Stimulated activated CD8-positive, alpha-beta memory T cell treated with anti-CD3 and anti-CD28 coated beads, Interleukin-7, amount 100 ng/mL, for 4 hours (primary cell): ENCODE results near the gene AFAP1.

Experiments
- DNase-seq, 2 donors: peaks; one replicate each; pipeline ENCODE4 v3.0.0-alpha.2; 2020; ENCODE audit warnings: low read depth in 2 of 2

Gene AFAP1

DNA sequence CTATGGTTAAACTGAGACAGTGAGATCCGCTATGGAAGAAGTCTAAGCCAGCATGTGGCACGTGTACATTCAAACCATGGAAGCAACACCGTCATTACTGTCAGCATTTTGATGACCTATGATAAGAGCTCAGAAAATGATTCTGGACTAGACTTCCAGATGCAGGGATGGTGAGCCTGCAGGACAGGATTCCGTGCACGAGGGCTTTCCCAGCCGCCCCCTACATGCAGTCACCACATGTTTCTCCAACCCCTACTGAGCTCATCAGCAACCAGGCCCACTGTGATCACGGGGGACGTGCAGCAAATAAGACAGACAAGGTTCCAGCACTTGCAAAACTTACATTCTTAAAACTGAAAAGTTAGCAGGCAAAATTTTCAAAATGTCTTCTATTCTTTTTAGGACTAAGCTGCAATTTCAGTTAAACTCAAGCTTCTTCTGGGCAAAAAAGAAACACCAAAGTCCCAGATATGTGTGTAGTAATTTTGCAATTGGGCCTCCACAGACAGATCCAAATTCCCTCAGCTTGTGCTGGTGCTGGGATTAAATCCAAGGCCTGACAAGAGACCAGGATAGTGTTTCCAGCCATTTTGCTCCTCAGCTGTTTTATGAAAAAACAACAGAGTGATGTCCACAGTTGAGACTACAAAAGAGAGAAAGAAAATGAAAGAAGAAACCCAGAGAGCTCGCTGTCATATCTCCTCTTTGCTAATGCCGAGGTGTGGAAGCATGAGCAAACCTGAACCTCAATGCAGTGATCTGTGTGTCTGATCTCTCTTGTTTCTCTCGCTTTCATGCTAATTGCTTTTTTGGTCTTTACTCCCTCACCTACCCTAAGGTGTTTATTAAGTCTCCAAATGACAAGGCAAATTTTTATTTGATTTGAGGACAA, 118.2 kb downstream of the AFAP1 start:
- DNase-seq = no peak

DNA sequence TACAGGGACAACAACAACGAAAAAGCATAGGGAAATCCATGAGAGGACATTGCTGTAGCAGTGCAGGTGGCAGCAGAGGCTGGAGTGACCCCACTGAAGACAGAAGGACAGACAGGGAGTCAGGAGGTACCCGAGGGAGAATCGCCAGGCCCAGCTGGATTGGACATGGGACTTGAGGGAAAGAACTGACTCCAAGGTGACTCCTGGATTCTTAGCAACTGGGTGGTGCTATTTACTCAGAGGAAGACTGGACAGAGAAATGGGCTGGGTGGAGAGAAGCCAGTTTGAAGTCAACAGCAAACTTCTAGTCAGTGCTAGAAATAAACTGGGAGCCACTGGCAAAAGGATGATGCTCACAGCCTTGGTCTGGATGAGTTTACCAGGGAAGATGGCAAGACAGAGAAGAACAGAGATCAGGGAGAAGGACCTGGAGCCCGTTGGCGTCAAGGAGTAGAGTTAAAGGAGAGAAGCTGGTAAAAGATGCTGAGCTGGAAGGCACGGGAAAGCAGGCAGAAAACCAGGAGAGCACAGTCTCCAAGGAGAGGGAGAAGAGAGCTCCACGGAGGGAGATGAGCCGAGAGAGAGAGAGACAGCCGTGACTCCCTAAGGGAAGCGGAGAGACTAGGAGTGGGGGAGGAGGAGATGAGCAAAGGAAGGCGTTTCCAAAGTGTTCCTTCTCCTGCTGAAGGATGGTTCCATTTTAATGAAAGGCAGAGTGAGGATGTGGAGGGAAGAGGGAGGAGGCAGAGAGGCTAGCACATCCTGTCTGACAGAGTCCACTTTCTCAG, 119.4 kb downstream of the AFAP1 start:
- DNase-seq = no peak

DNA sequence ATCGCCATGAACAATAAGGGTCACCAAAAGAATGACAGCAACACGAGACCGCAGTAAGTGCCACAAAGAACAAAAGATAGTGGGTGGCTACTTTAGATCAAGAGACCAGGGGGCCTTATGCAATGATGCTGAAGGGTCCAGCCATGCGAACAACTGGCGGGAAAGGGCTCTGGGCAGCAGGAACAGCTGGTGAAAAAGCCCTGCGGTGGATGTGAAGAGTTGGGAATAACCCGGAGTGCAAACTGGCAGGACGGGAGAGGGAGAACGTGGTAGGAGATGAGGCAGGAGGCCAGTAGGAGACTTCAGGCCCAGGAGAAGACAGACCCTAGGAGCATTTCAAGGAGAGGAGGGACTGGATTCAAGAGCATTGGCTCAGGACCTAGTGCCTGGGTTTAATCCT, 120.2 kb downstream of the AFAP1 start:
- no peak for DNase-seq

DNA sequence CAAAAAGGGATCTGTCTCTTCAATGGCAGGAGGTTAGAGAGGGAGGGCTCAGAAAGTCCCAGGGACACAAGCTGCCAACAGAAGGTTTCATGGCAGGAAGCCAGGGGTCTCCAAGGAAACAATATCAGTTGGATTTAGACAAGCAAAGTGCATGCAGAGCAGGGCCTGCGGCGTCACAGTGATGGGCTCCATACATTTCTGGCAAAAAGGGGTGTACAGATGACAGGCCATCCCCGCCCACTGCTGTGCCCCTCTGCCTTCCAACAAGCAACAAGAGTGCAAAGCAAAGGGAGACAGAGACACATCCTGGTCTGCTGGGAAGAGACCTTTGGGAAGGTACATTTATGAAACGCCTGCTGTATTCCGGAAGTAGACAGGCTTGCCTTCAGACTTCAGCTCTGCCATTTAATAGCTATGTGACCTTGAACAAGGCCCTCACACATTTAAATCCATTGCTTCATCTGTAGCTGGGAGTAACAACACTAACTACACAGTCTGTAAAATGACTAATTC, 121.2 kb downstream of the AFAP1 start:
- no peak for DNase-seq

DNA sequence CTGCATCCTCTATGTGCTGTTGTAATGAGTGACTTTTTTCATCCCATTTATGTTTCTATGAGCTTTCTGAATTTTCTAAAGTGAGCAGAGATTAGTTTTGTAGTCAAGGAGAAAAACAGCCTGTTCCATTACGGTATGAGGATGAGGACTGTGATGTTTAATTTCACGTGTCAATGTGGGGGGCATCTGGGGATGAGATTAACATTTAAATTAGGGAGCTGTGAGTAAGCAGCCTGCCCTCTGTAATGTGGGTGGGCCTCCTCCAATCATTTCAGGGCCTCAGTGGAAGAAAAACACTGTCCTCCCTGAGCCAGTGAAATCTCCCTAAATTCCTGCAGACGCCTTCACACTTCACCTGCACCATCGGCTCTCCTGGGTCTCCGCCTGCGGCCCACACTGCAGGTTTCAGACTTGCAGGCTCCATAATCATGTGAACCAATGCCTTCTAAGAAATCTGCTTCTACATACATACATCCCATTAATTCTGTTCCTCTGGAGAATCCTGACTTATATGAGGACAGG, 121.7 kb downstream of the AFAP1 start:
- DNase-seq = no peak

DNA sequence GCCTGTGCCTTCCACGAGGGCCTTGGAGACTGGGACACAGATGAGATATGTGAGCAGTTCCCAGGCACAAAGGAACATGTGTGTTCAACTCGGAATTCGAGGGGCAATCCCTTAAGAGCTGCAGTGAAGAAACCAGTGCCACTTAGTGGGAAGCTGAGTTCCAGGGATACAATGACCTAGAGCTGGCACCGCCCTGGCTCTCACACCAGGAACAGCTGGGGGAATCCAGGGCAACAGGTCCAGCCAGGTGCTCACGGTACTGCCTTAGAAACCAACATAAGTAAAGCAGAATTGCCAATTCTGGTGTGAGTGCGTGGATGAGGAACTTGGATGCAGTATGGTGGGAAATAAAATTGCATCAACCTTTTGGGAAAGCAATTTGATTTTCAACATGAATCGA, 122.9 kb downstream of the AFAP1 start:
- DNase-seq = no peak

GRCh38 chr4:7815981-7816380, 123.7 kb downstream of the AFAP1 start:
- no peak for DNase-seq

GRCh38 chr4:7815562-7815961, 124.1 kb downstream of the AFAP1 start:
- no peak for DNase-seq

- DNase-seq = no peak
These were observed 125.2 kb downstream of the AFAP1 start for GRCh38 chr4:7814451-7814850.

GRCh38 chr4:7813674-7814073, 126.0 kb downstream of the AFAP1 start:
- DNase-seq = no peak

DNA sequence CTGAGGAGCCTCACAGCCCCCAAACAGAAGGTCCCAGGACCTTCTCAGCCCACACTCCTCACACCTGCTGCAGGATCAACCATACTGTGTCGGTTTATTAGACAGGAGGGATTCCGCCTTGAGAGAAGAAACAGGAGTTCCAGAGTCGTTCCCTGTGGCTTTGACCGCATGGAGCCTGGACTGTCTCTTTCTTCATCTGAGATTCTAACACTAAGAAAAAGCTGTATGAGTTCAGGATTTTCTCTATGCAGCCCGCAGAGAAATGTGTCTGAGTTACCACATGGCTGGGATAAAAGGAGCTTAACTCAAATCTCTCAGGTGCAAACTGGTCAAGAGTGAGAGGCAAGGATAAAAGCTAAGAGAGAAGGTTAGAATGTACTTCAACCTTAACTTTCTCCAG, 126.7 kb downstream of the AFAP1 start:
- DNase-seq = no peak

DNA sequence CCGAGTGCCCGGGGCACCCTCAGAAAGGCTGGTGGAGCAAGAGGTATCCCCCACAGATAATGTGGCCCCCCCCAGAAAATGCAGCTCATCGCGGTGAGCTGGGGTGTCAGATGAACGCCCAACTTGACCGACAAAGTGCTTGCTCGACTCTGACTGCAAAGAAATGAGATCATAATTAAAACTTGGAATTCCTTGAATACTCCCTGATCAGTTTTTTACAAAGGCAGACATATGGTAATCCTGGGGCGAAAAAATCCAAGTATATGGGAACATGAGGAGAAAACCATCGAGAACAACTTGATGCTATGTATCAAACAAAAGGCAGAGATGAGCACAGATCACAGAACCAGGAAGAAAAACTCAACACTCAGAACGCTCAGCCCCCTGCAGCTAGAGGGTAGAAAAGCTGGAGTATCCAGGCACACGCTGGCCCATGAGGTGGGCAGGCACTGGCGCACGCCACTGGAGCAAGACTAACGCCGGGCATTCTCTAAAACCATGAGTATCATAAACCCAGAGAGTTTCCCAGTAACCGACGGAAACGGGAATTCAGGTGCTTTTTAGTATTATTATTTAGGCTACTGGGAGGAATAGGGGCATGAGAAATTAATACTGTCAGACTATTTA, 127.3 kb downstream of the AFAP1 start:
- DNase-seq = no peak

GRCh38 chr4:7811536-7812191, 128.0 kb downstream of the AFAP1 start:
- no peak for DNase-seq

- DNase-seq = no peak
These were observed 128.7 kb downstream of the AFAP1 start for GRCh38 chr4:7810783-7811535.

DNA sequence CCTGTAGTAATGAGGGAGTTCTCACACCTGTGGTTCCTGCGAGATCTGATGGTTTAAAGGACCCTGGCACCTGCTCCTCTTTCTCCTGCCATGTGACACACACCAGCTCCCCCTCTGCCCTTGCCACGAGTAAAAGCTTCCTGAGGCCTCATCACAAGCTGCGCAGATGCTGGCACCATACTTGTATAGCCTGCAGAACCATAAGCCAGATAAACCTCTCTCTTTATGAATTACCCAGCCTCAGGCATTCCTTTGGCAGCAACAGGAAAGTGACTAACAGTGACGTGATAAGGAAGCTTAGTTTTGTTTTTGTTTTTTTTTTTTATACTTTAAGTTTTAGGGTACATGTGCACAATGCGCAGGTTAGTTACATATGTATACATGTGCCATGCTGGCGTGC, 130.9 kb downstream of the AFAP1 start:
- DNase-seq = no peak

GRCh38 chr4:7808181-7808580, 131.5 kb downstream of the AFAP1 start:
- DNase-seq = no peak

DNA sequence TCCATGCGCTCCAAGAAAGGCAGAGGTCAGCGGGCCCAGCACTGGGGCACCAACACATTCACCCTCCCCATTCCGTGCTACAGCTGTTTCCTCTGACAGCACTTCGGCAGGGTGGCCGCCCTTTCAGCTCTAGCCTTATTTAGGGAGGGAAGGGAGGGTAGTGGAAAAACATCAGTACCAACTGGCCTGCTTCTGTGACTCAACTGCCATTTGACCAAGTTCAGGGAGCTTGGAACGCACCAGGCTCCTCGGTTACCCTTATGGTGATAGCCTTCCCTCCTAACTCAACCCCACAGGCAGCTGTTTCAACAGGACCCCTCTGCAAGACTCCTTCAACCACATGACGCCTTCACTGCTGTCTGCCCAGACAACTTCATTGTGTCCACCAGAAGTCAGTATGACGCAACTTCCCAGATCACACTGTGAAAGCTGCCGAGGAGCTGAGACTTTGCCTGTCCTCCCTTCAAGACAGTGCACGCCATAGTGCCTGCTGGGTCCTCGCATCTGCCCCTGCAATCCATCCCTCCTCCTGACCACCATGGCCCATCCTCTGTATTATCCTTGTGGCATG, 132.2 kb downstream of the AFAP1 start:
- DNase-seq = no peak

DNA sequence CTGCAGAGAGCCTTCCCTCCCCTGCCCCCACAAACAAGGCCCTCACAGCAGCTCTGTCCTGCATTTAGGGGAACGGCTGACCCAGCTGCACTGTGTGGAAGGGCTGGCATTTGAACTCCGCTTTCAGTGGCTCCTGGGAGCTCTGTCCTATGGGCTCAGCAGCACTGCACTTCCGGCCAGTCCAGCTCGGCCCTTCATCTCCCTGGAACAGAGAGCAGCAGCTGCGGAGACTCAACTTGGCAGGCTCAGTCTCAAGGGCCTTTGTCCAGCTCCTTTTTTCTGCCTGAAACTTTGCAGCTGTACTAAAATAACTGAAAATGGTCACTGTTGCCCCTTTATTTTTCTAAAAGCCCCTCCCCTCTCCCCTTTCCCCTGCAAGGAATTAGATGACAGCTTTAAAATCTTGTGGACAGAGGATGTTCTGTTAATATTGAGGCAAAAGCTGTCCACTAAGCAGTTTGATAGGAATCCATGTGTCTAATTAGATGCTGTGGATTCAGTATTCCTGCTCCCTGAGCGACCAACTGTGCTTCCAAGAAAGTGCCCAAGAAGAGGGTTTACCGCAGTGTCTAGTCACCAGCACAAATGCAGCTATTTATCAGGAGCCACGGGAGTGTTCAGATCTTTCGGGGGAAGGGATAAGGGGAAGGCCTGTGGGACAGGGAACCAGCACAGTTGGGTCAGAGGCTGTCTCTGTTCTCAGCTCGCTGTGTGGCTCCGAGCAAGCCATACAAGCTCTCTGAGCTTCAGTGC, 133.1 kb downstream of the AFAP1 start:
- no peak for DNase-seq

DNA sequence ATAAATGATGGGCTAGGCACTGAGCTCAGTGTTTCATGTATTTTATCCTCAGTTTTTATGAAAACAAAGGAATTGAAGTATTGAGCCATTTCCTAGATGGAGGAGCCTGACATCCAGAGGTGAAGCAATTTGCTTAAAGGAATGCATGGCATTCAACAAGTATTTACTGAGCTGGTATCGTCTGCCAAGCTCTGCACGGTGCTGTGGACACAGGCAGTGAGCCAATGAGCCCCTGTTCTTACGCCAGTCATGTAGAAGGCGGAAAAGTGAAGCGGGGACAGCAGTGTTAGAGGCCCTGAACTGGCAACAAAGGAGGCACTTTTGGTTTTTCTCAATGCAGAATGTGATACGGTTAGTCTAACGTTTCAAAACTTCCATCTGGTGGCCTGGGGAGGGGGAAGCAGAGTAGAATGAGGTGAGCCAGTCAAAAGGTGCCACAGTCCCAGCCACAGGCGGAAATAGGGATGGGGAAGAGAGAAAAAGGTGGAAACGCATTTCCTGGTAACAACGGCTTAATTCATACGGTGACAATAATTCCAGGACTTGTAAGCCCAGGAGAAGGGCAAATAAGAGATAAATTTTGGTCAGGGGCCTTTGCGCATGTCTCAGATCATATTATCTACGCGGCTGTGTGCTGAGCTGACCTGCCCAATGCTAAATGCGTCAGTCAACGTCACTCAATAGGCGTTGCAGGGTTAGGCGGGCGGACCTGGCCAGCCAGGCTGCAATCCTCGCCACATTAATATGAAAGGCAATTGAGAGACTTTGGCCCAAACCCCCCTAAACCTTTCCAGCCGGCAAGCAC, 133.9 kb downstream of the AFAP1 start:
- DNase-seq = no peak
